Measurements from ENCODE around the gene SLC16A5. TPM values are rescaled to one million over a fixed set of nuclear protein-coding genes. Genes with fewer than 3 reads are reported as not detected.

SLC16A5 gene
- total RNA-seq, 1 experiment from 2014 or later: 28.2 TPM

GRCh38 chr17:75088465-75089417 is 987 bp downstream of the SLC16A5 start:
- Histone ChIP-seq H3K36me3 (replicated peaks; ENCODE audit: control insufficient read depth, insufficient read depth, low read length) (no peaks in the 10 kb centered on the region), H3K27me3 (ENCODE audit: control insufficient read depth, insufficient read depth, low read length) (no peaks in the 10 kb centered on the region), H3K4me3 (ENCODE audit: insufficient read depth, low read depth, low read length) (peak overlapping the region; percentile 89)
- peak; percentile 70 for DNase-seq

- H3K4me3 ChIP-seq (ENCODE audit: insufficient read depth, low read depth, low read length): no peak overlapping the region
These were observed 3.4 kb downstream of the SLC16A5 start for GRCh38 chr17:75090871-75091854.

GRCh38 chr17:75091855-75092327 is 4.1 kb downstream of the SLC16A5 start:
- H3K36me3 ChIP-seq (replicated peaks; ENCODE audit: control insufficient read depth, insufficient read depth, low read length): no peaks in the 10 kb centered on the region
- no peak for DNase-seq
- H3K27me3 ChIP-seq (ENCODE audit: control insufficient read depth, insufficient read depth, low read length): no peaks in the 10 kb centered on the region
- no peak overlapping the region for H3K4me3 ChIP-seq (ENCODE audit: insufficient read depth, low read depth, low read length)

More at GRCh38 chr17:75090871-75091854, 3.4 kb downstream of the SLC16A5 start:
- H3K27me3 ChIP-seq (ENCODE audit: control insufficient read depth, insufficient read depth, low read length): no peaks in the 10 kb centered on the region
- no peaks in the 10 kb centered on the region for H3K36me3 ChIP-seq (replicated peaks; ENCODE audit: control insufficient read depth, insufficient read depth, low read length)
- DNase-seq: peak; percentile 57

- H3K27me3 ChIP-seq (ENCODE audit: control insufficient read depth, insufficient read depth, low read length): no peaks in the 10 kb centered on the region
These were observed 5.9 kb downstream of the SLC16A5 start for GRCh38 chr17:75093548-75094158.

GRCh38 chr17:75094871-75095399 is 7.2 kb downstream of the SLC16A5 start:
- Histone ChIP-seq H3K36me3 (replicated peaks; ENCODE audit: control insufficient read depth, insufficient read depth, low read length) (peaks cover 9% of the 10 kb centered on the region), H3K4me3 (ENCODE audit: insufficient read depth, low read depth, low read length) (no peak overlapping the region), H3K27me3 (ENCODE audit: control insufficient read depth, insufficient read depth, low read length) (no peaks in the 10 kb centered on the region)
- no peak for DNase-seq

More at GRCh38 chr17:75093548-75094158, 5.9 kb downstream of the SLC16A5 start:
- no peak overlapping the region for H3K4me3 ChIP-seq (ENCODE audit: insufficient read depth, low read depth, low read length)
- DNase-seq: no peak
- H3K36me3 ChIP-seq (replicated peaks; ENCODE audit: control insufficient read depth, insufficient read depth, low read length): peaks cover 4% of the 10 kb centered on the region

- Histone ChIP-seq H3K27me3 (ENCODE audit: control insufficient read depth, insufficient read depth, low read length) (no peaks in the 10 kb centered on the region), H3K4me3 (ENCODE audit: insufficient read depth, low read depth, low read length) (no peak overlapping the region), H3K36me3 (replicated peaks; ENCODE audit: control insufficient read depth, insufficient read depth, low read length) (peaks cover 12% of the 10 kb centered on the region)
- peak; percentile 76 for DNase-seq
These were observed 8.4 kb downstream of the SLC16A5 start for GRCh38 chr17:75096082-75096625.

GRCh38 chr17:75097865-75098264 is 10.1 kb downstream of the SLC16A5 start:
- Histone ChIP-seq H3K27me3 (ENCODE audit: control insufficient read depth, insufficient read depth, low read length) (no peaks in the 10 kb centered on the region), H3K4me3 (ENCODE audit: insufficient read depth, low read depth, low read length) (no peak overlapping the region), H3K36me3 (replicated peaks; ENCODE audit: control insufficient read depth, insufficient read depth, low read length) (peaks cover 12% of the 10 kb centered on the region)
- DNase-seq: peak; percentile 24

GRCh38 chr17:75098861-75099260 is 11.1 kb downstream of the SLC16A5 start:
- Histone ChIP-seq H3K27me3 (ENCODE audit: control insufficient read depth, insufficient read depth, low read length) (no peaks in the 10 kb centered on the region), H3K4me3 (ENCODE audit: insufficient read depth, low read depth, low read length) (no peak overlapping the region)
- peak; percentile 18 for DNase-seq

GRCh38 chr17:75099881-75100595 is 12.3 kb downstream of the SLC16A5 start:
- peaks cover 14% of the 10 kb centered on the region for H3K36me3 ChIP-seq (replicated peaks; ENCODE audit: control insufficient read depth, insufficient read depth, low read length)
- peak; percentile 31 for DNase-seq
- H3K4me3 ChIP-seq (ENCODE audit: insufficient read depth, low read depth, low read length): no peak overlapping the region
- H3K27me3 ChIP-seq (ENCODE audit: control insufficient read depth, insufficient read depth, low read length): no peaks in the 10 kb centered on the region

More at GRCh38 chr17:75098861-75099260, 11.1 kb downstream of the SLC16A5 start:
- H3K36me3 ChIP-seq (replicated peaks; ENCODE audit: control insufficient read depth, insufficient read depth, low read length): peaks cover 12% of the 10 kb centered on the region

- DNase-seq: peak; percentile 59
- no peaks in the 10 kb centered on the region for H3K27me3 ChIP-seq (ENCODE audit: control insufficient read depth, insufficient read depth, low read length)
These were observed 14.6 kb downstream of the SLC16A5 start for GRCh38 chr17:75102385-75102821.

GRCh38 chr17:75103601-75104554 is 16.1 kb downstream of the SLC16A5 start:
- no peak overlapping the region for H3K4me3 ChIP-seq (ENCODE audit: insufficient read depth, low read depth, low read length)
- DNase-seq: peak; percentile 32
- peaks cover 8% of the 10 kb centered on the region for H3K36me3 ChIP-seq (replicated peaks; ENCODE audit: control insufficient read depth, insufficient read depth, low read length)
- H3K27me3 ChIP-seq (ENCODE audit: control insufficient read depth, insufficient read depth, low read length): no peaks in the 10 kb centered on the region

More at GRCh38 chr17:75102385-75102821, 14.6 kb downstream of the SLC16A5 start:
- Histone ChIP-seq H3K4me3 (ENCODE audit: insufficient read depth, low read depth, low read length) (no peak overlapping the region), H3K36me3 (replicated peaks; ENCODE audit: control insufficient read depth, insufficient read depth, low read length) (peaks cover 14% of the 10 kb centered on the region)

Data from H7 (cell line).